Gastrocnemius medialis (tissue), 4 donors: ENCODE results near the gene CNDP1. TPM values are rescaled to one million over a fixed set of nuclear protein-coding genes. Genes with fewer than 3 reads are reported as not detected.
"Not testable (repeated sequence)": the region's sequence is repeated elsewhere in the genome, so short reads cannot be mapped to it uniquely, and the experiment has no call there.

Experiments used
- ATAC-seq, 2 donors: fragments of 150-250 bp; one replicate each; pipeline ENCODE4 v1.9.1; 2016
- DNase-seq, 2 donors: peaks; one replicate each; pipeline ENCODE4 v3.0.0-alpha.2; 2019
- H3K27ac ChIP-seq, 4 donors: fragments of 200-600 bp; sonication (generic); 1 replicate in 1 of 4; 2 replicates in 3 of 4; pipeline ENCODE4 v1.5.1; 2016 to 2018; ENCODE audit warnings: mild to moderate bottlenecking in 2 of 4, moderate library complexity in 1 of 4
- H3K27me3 ChIP-seq, 3 donors: fragments of 200-600 bp; sonication (generic) in 2 of 3; 1 replicate in 1 of 3; 2 replicates in 2 of 3; pipeline versions ENCODE4 v1.5.1 to v1.6.0; 2016 to 2019; ENCODE audit warnings: mild to moderate bottlenecking in 1 of 3, moderate library complexity in 1 of 3
- H3K36me3 ChIP-seq, 2 donors: fragments of 200-600 bp; sonication (generic) in 1 of 2; one replicate each; pipeline ENCODE4 v1.5.1; 2017 to 2018
- H3K4me1 ChIP-seq, 2 donors: fragments of 200-600 bp; sonication (generic) in 1 of 2; one replicate each; pipeline ENCODE4 v1.5.1; 2016 to 2017; ENCODE audit warnings: mild to moderate bottlenecking in 2 of 2
- H3K4me3 ChIP-seq, 4 donors: fragments of 200-600 bp; sonication (generic) in 3 of 4; 1 replicate in 1 of 4; 2 replicates in 3 of 4; pipeline ENCODE4 v1.5.1; 2016 to 2019; ENCODE audit warnings: mild to moderate bottlenecking in 2 of 4
- H3K9me3 ChIP-seq, 3 donors: fragments of 200-600 bp; sonication (generic) in 2 of 3; 1 replicate in 1 of 3; 2 replicates in 2 of 3; pipeline ENCODE4 v1.5.1; 2016 to 2019
- CTCF ChIP-seq, 5 experiments: fragments of 450-650 bp in 3 of 5; fragments of 200-600 bp in 2 of 5; sonication (generic) in 2 of 5; IDR thresholded peaks in 4 of 5; conservative IDR thresholded peaks in 1 of 5; 1 replicate in 4 of 5; 2 replicates in 1 of 5; pipeline ENCODE4 v1.5.1; 2016 to 2019; ENCODE audit warnings: antibody characterized with exemption in 5 of 5, mild to moderate bottlenecking in 3 of 5, moderate library complexity in 3 of 5
- POLR2A ChIP-seq, 2 donors: fragments of 450-650 bp; IDR thresholded peaks; one replicate each; pipeline ENCODE4 v1.6.1; 2017; ENCODE audit warnings: antibody characterized with exemption in 2 of 2, mild to moderate bottlenecking in 2 of 2, moderate library complexity in 2 of 2
- in situ Hi-C, 4 donors: fragments of 200-750 bp; cut with MboI; loops; one replicate each; pipeline versions ENCODE4 v1.15.0 to v1.8.0; 2017; ENCODE audit warnings: low sequenced_read_pairs in 4 of 4
- intact Hi-C: fragments of 100-400 bp; cut with DNase I; formaldehyde crosslinking; loops from one replicate; pipeline ENCODE4 v1.15.1; 2023; ENCODE audit warnings: low total_unique reads
- total RNA-seq, 4 donors: library from RNA; depleted of rRNA; stranded (reverse); fragments of >200 nt; gene quantifications; one replicate each; pipeline versions ENCODE4 v1.1.0 to v1.2.3, GENCODE V29; 2016

Gene CNDP1
- total RNA-seq, 4 donors from 2014 or later = not detected

DNA sequence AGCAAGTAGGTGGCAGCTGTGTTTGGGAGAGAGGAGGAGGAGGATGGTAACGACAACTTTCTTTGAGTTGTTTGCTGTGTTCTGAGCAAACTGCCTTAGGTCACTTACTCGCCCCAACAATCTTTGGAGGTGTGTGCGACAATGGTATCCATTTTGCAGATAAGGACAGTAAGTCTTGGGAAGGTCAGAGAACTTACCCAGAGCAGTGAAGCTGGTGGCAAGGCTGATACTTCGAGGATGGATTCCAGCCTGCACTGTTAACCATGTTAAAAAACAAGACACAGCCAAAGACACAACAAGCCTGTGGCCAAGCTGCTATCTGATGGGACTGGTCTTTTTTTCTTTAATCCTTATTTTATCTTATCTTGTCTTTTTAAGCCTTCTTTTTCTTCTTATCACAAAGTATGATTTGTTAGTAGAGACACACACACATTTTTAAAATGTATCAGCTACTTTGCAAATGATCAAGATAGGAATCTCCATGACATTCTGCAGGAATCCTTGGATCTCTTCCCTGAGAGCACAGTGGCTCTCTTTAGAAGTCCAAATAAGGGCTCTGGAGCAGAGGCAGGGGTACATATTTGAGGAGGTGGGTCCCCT lies 27.9 kb downstream of the CNDP1 start:
- H3K27ac ChIP-seq = no peak overlapping the region
- no peaks in the 10 kb centered on the region for H3K27me3 ChIP-seq
- ATAC-seq (no peak), DNase-seq (no peak)
- H3K4me3 ChIP-seq = no peak overlapping the region
- H3K4me1 ChIP-seq = no peaks in the 10 kb centered on the region
- in situ Hi-C loops = no loop called here
- TF ChIP-seq CTCF (IDR thresholded peaks at IDR 0.05 in 4 of 5, conservative IDR thresholded peaks at IDR 0.05 in 1 of 5) (no peak), POLR2A (IDR thresholded peaks at IDR 0.05) (no peak)
- no peaks in the 10 kb centered on the region for H3K9me3 ChIP-seq
- intact Hi-C loops = no loop called here
- H3K36me3 ChIP-seq = no peaks in the 10 kb centered on the region

- TF ChIP-seq CTCF (IDR thresholded peaks at IDR 0.05 in 4 of 5, conservative IDR thresholded peaks at IDR 0.05 in 1 of 5) (no peak), POLR2A (IDR thresholded peaks at IDR 0.05) (no peak)
- no peak overlapping the region for H3K27ac ChIP-seq
- in situ Hi-C loops = no loop called here
Measured at GRCh38 chr18:74562775-74563174, 28.5 kb downstream of the CNDP1 start.

DNA sequence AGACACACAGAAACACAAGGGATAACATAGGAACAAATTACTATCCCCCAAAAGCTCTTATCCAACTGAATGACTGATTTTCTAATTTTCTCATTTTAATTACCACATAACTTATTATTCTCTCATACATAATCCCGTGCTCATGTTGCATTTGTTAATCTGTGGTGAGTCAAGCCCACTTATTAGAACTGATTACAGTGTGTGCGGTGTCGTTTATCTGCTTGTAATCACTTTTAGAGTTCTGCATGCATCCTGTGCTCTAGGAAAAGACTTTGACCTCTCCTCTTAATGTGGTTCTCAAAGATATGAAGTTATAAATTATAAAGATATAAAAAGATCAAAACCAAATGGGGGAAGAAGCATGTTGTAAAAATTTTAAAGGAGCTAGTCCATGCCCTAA lies 29.7 kb downstream of the CNDP1 start:
- no peak for DNase-seq
- Histone ChIP-seq H3K27ac (no peak overlapping the region), H3K4me3 (no peak overlapping the region), H3K4me1 (no peaks in the 10 kb centered on the region), H3K36me3 (no peaks in the 10 kb centered on the region), H3K27me3 (no peaks in the 10 kb centered on the region), H3K9me3 (no peaks in the 10 kb centered on the region)
- TF ChIP-seq CTCF (IDR thresholded peaks at IDR 0.05 in 4 of 5, conservative IDR thresholded peaks at IDR 0.05 in 1 of 5) = no peak
- no peak for ATAC-seq
- intact Hi-C loops (no loop called here), in situ Hi-C loops (no loop called here)

More at GRCh38 chr18:74562775-74563174, 28.5 kb downstream of the CNDP1 start:
- Histone ChIP-seq H3K9me3 (no peaks in the 10 kb centered on the region), H3K36me3 (no peaks in the 10 kb centered on the region), H3K4me3 (no peak overlapping the region), H3K4me1 (no peaks in the 10 kb centered on the region), H3K27me3 (no peaks in the 10 kb centered on the region)
- ATAC-seq (no peak), DNase-seq (no peak)
- intact Hi-C loops = no loop called here

DNA sequence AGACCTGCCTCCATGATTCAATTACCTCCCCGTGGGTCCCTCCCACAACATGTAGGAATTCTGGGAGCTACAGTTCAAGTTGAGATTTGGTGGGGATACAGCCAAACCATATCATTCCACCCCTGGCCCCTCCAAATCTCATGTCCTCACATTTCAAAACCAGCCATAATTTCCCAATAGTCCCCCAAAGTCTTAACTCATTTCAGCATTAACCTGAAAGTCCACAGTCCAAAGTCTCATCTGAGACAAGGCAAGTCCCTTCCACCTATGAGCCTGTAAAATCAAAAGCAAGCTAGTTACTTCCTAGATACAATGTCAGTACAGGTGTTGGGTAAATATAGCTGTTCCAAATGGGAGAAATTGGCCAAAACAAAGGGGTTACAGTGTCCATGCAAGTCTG lies 30.9 kb downstream of the CNDP1 start:
- H3K4me3 ChIP-seq, DNase-seq, H3K27ac ChIP-seq, in situ Hi-C loops, H3K9me3 ChIP-seq, intact Hi-C loops, H3K36me3 ChIP-seq, H3K4me1 ChIP-seq, H3K27me3 ChIP-seq, ATAC-seq: not testable (repeated sequence)

DNA sequence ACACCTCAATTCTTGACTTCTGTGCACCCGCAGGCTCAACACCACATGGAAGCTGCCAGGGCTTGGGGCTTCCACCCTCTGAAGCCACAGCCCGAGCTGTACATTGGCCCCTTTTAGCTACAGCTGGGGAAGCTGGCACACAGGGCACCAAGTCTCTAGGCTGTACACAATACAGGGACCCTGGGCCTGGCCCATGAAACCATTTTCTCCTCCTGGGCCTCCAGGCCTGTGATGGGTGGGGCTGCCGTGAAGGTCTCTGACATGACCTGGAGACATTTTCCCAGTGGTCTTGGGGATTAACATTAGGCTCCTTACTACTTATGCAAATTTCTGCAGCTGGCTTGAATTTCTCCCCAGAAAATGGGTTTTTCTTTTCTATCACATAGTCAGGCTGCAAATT lies 31.7 kb downstream of the CNDP1 start:
- H3K27ac ChIP-seq, intact Hi-C loops, H3K36me3 ChIP-seq, H3K4me3 ChIP-seq, ATAC-seq, H3K27me3 ChIP-seq, H3K4me1 ChIP-seq, H3K9me3 ChIP-seq, DNase-seq, in situ Hi-C loops: not testable (repeated sequence)

- no peaks in the 10 kb centered on the region for H3K4me1 ChIP-seq
- no peak overlapping the region for H3K27ac ChIP-seq
- intact Hi-C loops (no loop called here), in situ Hi-C loops (no loop called here)
- H3K27me3 ChIP-seq = no peaks in the 10 kb centered on the region
- ATAC-seq = no peak
- TF ChIP-seq POLR2A (IDR thresholded peaks at IDR 0.05) (no peak), CTCF (IDR thresholded peaks at IDR 0.05 in 4 of 5, conservative IDR thresholded peaks at IDR 0.05 in 1 of 5) (no peak)
- no peaks in the 10 kb centered on the region for H3K9me3 ChIP-seq
- no peak overlapping the region for H3K4me3 ChIP-seq
- no peak for DNase-seq
- no peaks in the 10 kb centered on the region for H3K36me3 ChIP-seq
Measured at GRCh38 chr18:74567822-74568221, 33.5 kb downstream of the CNDP1 start.
